GM10248 (cell line): ENCODE data around the gene HUS1B.

Source experiments
- CTCF ChIA-PET: fragments of 300-600 bp; sonication (Branson Sonifier 250); formaldehyde crosslinking; extraction: SDS; loops from one replicate; lab custom pipeline; 2021; ENCODE audit warnings: antibody characterized with exemption; lab: Yijun Ruan, JAX
- POLR2A ChIA-PET: fragments of 350-650 bp; sonication (Branson Sonifier 250); formaldehyde crosslinking; extraction: SDS; loops from one replicate; lab custom pipeline; 2020; ENCODE audit warnings: antibody characterized with exemption; lab: Yijun Ruan, JAX
- DNase-seq: peaks from one replicate; pipeline ENCODE4 v3.0.0; 2012; ENCODE audit errors: extremely low spot score
- TF ChIP-seq, protein P1 (sequence below): IDR thresholded peaks from 2 replicates; pipeline ENCODE4 v1.5.1; 2012; ENCODE audit warnings: mild to moderate bottlenecking, low read depth; ENCODE audit errors: extremely low read depth, missing control alignments, control extremely low read depth

The HUS1B gene

DNA sequence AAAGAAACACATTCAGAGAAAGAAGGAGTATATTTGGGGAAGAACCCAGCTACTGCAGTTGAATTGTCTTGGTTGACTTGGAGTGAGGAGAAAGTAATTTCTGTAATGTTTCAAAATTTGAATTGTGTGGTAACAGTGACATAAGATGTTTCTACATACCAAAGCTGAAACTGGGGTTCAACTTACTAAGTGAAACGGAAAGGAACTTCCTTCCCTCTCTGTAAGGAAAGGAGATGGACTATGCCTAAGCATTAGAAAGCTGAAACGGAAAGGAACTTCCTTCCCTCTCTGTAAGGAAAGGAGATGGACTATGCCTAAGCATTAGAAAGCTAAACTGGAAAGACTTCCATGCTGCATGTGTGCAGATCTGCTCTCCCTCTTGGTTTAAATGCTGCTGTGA is 46.0 kb downstream of the HUS1B start:
- ChIA-PET POLR2A (no interaction called here), CTCF (interaction anchor here (1.4 kb wide), 1 partner anchor 17 kb away, joined by 4 read pairs; no protein-coding TSS in a partner anchor)
- TF ChIP-seq, protein P1, sequence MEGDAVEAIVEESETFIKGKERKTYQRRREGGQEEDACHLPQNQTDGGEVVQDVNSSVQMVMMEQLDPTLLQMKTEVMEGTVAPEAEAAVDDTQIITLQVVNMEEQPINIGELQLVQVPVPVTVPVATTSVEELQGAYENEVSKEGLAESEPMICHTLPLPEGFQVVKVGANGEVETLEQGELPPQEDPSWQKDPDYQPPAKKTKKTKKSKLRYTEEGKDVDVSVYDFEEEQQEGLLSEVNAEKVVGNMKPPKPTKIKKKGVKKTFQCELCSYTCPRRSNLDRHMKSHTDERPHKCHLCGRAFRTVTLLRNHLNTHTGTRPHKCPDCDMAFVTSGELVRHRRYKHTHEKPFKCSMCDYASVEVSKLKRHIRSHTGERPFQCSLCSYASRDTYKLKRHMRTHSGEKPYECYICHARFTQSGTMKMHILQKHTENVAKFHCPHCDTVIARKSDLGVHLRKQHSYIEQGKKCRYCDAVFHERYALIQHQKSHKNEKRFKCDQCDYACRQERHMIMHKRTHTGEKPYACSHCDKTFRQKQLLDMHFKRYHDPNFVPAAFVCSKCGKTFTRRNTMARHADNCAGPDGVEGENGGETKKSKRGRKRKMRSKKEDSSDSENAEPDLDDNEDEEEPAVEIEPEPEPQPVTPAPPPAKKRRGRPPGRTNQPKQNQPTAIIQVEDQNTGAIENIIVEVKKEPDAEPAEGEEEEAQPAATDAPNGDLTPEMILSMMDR: no peak
- no peak for DNase-seq

DNA sequence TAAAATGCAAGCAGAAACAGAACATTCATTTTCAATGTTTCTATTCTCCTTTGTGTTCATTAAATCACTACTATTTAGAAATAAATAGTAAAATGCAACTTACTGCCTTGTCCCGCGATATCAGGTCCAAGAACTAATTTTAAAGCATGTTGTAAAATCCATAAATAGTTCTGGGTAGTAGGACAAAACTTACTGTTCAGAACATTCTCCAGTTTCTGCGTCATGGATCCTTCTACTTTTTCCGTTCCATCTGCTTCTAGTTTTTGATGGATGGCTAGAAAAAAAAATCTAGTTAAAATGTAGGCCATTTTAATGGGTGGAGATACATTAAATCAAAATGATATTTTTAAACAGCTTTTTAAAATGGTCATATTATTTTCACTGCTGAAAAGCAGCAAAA is 47.0 kb downstream of the HUS1B start:
- no peak for DNase-seq
- CTCF ChIA-PET: no interaction called here
- POLR2A ChIA-PET: no interaction called here
- TF ChIP-seq, protein P1: no peak

DNA sequence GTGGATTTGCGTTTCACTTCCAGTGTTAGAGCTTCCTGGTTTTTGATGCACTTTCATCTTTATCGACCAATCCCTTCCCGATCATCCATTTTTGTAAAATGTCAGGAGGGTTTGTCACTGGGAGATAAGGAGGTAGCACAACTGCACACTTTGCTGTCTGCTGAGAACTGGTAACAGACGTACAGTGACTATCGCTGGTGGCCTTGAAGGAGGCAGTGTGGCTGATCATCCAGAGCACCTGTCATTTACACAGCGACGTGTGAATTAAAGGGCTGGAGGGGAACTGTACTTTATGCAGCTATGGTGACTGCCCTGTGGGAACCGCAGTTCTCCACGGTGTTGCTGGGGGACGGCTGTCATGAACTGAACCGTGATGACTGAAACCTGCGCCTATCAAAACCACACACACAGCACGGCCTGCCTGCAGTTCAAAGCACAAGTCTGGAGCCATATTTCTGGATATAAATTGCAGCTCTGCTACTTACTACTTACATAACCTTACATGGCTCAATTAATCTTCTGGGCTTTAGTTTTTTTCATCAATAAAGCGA is 50.0 kb downstream of the HUS1B start:
- ChIA-PET CTCF (interaction anchor here (0.7 to 1.0 kb wide), 2 partner anchors 15 kb away, joined by 3 to 5 read pairs; no protein-coding TSS in a partner anchor), POLR2A (no interaction called here)
- TF ChIP-seq, protein P1: no peak
- DNase-seq: no peak
